Calu3 (cell line): ENCODE measurements around the gene CP. TPM values are rescaled to one million over a fixed set of nuclear protein-coding genes. Genes with fewer than 3 reads are reported as not detected.

Experiments used
- BruUV-seq: library from RNA; stranded (reverse); fragments of 400-500 nt; replicated peaks from 2 replicates; lab custom pipeline; 2021; lab: Mats Ljungman, UMichigan
- CTCF ChIA-PET: fragments of 300-600 bp; sonication (Branson Sonifier 250); formaldehyde crosslinking; loops from one replicate; lab custom pipeline; 2022; ENCODE audit warnings: antibody characterized with exemption; lab: Charles Lee
- DNase-seq: peaks from one replicate; pipeline ENCODE4 v3.0.0; 2022
- H3K27ac Mint-ChIP-seq: one replicate; pipeline ENCODE4 v1.8.0; 2022; ENCODE audit warnings: mixed read lengths; ENCODE audit not compliant: unreplicated experiment
- H3K27me3 Mint-ChIP-seq: one replicate; pipeline ENCODE4 v1.8.0; 2022; ENCODE audit warnings: mixed read lengths; ENCODE audit not compliant: unreplicated experiment
- H3K36me3 Mint-ChIP-seq: one replicate; pipeline ENCODE4 v1.8.0; 2022; ENCODE audit warnings: mild to moderate bottlenecking, moderate library complexity, mixed read lengths; ENCODE audit not compliant: insufficient read depth, unreplicated experiment
- H3K4me1 Mint-ChIP-seq: one replicate; pipeline ENCODE4 v1.8.0; 2022; ENCODE audit warnings: mild to moderate bottlenecking, low read depth, mixed read lengths; ENCODE audit not compliant: unreplicated experiment
- H3K4me3 Mint-ChIP-seq: one replicate; pipeline ENCODE4 v1.8.0; 2022; ENCODE audit warnings: mild to moderate bottlenecking, low read depth, moderate library complexity, mixed read lengths; ENCODE audit not compliant: unreplicated experiment
- H3K9me3 Mint-ChIP-seq: one replicate; pipeline ENCODE4 v1.8.0; 2022; ENCODE audit warnings: low read depth, mixed read lengths; ENCODE audit not compliant: unreplicated experiment
- intact Hi-C: fragments of 100-400 bp; cut with micrococcal nuclease; formaldehyde crosslinking; loops from one replicate; pipeline ENCODE4 v1.10.0; 2022; ENCODE audit not compliant: unreplicated experiment
- total RNA-seq: library from RNA; stranded (reverse); gene quantifications from 2 replicates; pipeline ENCODE4 v1.2.3, GENCODE V29; 2022
- TF ChIP-seq, protein P1 (sequence below): fragments of 200-600 bp; IDR thresholded peaks from one replicate; pipeline ENCODE4 v1.8.0; 2022; ENCODE audit warnings: antibody characterized with exemption; ENCODE audit not compliant: unreplicated experiment

CP gene
- total RNA-seq, 1 experiment from 2014 or later = 5.4 TPM

DNA sequence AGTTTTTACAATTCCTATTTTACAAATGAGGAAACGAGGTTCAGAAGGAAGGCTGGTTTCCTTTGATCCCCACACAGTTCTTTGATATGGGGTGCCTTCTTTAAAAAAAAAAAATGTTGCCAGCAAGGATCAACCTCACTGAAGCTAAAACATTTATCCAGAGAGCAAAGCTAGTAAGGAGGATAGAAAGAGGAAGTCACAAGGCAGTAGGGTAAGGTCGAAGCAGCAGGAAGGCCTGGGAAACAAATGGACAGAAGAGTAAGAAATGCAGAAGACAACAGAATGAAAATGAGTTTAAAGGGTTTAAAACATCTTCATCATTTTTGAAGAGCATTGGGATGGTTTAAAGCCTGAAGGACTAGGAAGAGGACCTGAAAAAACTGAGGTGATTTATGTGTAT is 30.6 kb upstream of the CP start:
- no TSS peak for BruUV-seq
- Mint-ChIP-seq H3K36me3 (no peaks in the 10 kb centered on the region), H3K4me1 (peaks cover 14% of the 10 kb centered on the region), H3K9me3 (no peaks in the 10 kb centered on the region), H3K27ac (no peak overlapping the region), H3K4me3 (no peak overlapping the region), H3K27me3 (no peaks in the 10 kb centered on the region)
- CTCF ChIA-PET = interaction anchor here (1.0 kb wide), 1 partner anchor 73 kb away, joined by 3 read pairs; no protein-coding TSS in a partner anchor
- intact Hi-C loops = no loop called here
- no peak for DNase-seq
- TF ChIP-seq, protein P1, sequence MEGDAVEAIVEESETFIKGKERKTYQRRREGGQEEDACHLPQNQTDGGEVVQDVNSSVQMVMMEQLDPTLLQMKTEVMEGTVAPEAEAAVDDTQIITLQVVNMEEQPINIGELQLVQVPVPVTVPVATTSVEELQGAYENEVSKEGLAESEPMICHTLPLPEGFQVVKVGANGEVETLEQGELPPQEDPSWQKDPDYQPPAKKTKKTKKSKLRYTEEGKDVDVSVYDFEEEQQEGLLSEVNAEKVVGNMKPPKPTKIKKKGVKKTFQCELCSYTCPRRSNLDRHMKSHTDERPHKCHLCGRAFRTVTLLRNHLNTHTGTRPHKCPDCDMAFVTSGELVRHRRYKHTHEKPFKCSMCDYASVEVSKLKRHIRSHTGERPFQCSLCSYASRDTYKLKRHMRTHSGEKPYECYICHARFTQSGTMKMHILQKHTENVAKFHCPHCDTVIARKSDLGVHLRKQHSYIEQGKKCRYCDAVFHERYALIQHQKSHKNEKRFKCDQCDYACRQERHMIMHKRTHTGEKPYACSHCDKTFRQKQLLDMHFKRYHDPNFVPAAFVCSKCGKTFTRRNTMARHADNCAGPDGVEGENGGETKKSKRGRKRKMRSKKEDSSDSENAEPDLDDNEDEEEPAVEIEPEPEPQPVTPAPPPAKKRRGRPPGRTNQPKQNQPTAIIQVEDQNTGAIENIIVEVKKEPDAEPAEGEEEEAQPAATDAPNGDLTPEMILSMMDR = no peak

DNA sequence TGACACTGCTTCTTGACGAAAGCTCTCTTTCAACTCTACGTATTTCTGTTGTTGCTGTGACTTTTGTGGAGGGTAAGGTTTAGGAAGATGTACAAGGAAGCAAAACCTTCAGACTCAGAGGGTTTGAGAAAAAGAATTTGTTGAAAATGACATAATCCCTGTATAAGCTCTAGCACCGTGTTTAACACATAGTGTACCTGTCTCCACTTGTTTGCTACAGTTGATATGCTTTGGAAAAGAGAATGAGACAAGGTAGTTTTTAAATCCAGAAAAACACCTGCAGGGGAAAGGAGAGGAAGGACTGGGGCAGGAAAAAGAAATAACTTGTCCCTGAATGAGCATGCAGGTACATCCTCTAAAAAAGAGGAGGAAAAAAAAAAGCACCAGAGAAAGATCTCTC is 29.6 kb upstream of the CP start:
- BruUV-seq = no TSS peak
- no peak overlapping the region for H3K4me3 Mint-ChIP-seq
- H3K4me1 Mint-ChIP-seq = peaks cover 20% of the 10 kb centered on the region
- CTCF ChIA-PET = interaction anchor here (0.7 kb wide), 1 partner anchor 1112 kb away, joined by 5 read pairs; no protein-coding TSS in a partner anchor
- no peaks in the 10 kb centered on the region for H3K36me3 Mint-ChIP-seq
- H3K27ac Mint-ChIP-seq = no peak overlapping the region
- DNase-seq = no peak
- no peaks in the 10 kb centered on the region for H3K9me3 Mint-ChIP-seq
- intact Hi-C loops = no loop called here
- TF ChIP-seq, protein P1 = no peak
- no peaks in the 10 kb centered on the region for H3K27me3 Mint-ChIP-seq

DNA sequence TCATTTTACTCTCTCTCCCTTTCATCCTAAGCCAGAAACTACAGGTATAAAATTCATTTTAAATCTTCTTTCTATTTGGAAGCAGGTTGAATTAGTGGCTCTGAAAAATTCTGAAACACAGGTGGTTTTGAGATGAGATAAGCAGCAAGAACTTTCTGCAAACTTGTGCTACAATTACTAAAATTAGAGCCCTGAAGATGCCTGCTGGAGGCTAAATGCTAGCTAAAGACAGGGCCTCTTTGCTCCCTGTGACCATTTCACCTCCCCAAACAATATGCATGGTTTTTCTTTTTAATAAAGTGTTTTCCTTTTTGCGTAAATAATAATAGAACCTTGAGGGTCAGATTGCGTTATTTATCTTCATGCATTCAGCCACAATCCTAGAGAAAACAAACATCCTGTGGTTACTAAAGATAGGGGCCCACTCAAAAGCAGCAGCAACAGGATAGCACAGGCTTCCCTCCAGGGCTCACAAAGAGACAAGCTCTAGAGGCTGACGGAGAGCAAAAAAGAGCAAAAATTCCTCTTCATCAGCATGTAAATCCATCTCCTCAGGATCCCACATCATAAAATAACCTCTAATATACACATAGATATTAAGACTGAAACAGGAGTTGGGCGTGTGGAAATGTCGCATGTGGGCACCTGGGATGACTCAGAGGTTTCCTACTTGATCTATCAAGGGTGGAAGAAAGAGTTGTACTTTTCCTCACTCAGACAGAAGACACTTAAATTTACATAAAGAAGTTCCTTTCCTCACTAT is 26.5 kb upstream of the CP start:
- DNase-seq = peak; percentile 25
- no peaks in the 10 kb centered on the region for H3K27me3 Mint-ChIP-seq
- intact Hi-C loops = no loop called here
- no TSS peak for BruUV-seq
- H3K27ac Mint-ChIP-seq = no peak overlapping the region
- no peaks in the 10 kb centered on the region for H3K9me3 Mint-ChIP-seq
- no peaks in the 10 kb centered on the region for H3K36me3 Mint-ChIP-seq
- CTCF ChIA-PET = interaction anchor here (0.7 kb wide), 1 partner anchor 515 kb away, joined by 6 read pairs; no protein-coding TSS in a partner anchor
- H3K4me3 Mint-ChIP-seq = peak overlapping the region; percentile 5
- TF ChIP-seq, protein P1 = no peak
- H3K4me1 Mint-ChIP-seq = peaks cover 28% of the 10 kb centered on the region

DNA sequence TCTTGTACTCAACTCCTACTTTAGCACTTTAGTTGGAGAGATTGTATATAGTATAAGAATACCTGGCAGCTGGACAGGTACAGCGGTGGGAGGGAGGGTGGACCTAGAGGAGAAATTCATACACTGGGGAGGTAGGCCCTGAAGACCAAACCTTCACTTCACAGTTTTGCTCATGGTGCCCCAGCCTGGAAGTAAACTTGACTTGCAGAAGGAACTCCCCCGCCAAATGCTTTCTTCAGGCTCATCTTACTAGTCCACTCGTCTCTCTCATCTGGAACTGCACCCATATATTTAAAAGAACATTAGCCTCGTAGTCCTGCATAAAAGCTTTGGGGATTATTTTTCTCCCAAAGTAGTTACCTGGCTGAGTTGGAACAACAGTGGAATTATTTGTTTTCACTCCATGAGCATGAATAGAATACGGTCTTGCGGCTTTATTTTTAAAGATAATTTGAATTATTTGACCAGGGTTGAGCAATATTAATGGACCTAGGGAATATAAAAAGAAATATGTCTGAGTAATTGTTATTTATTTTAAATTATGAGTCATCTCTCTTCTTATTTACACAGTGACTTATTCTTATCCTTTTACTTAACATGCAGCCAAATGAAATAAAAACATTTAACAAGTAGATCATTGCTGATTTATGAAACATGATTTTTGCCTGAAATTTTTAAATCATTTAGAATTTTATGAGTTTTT is 25.5 kb upstream of the CP start:
- no peak overlapping the region for H3K27ac Mint-ChIP-seq
- no TSS peak for BruUV-seq
- TF ChIP-seq, protein P1 = no peak
- H3K36me3 Mint-ChIP-seq = no peaks in the 10 kb centered on the region
- no peak for DNase-seq
- H3K9me3 Mint-ChIP-seq = no peaks in the 10 kb centered on the region
- H3K4me1 Mint-ChIP-seq = peaks cover 28% of the 10 kb centered on the region
- H3K4me3 Mint-ChIP-seq = no peak overlapping the region
- intact Hi-C loops = no loop called here
- CTCF ChIA-PET = interaction anchor here (0.7 kb wide), 1 partner anchor 514 kb away, joined by 6 read pairs; no protein-coding TSS in a partner anchor
- H3K27me3 Mint-ChIP-seq = no peaks in the 10 kb centered on the region
